ENCODE data around the gene ALKBH2. TPM values are rescaled to one million over a fixed set of nuclear protein-coding genes. Genes with fewer than 3 reads are reported as not detected.
A peak's percentile ranks its signal among the peaks of the same experiment; 100 is the strongest.

ALKBH2 gene
- total RNA-seq (ENCODE audit: insufficient read depth, low replicate concordance): 18.1 TPM

DNA sequence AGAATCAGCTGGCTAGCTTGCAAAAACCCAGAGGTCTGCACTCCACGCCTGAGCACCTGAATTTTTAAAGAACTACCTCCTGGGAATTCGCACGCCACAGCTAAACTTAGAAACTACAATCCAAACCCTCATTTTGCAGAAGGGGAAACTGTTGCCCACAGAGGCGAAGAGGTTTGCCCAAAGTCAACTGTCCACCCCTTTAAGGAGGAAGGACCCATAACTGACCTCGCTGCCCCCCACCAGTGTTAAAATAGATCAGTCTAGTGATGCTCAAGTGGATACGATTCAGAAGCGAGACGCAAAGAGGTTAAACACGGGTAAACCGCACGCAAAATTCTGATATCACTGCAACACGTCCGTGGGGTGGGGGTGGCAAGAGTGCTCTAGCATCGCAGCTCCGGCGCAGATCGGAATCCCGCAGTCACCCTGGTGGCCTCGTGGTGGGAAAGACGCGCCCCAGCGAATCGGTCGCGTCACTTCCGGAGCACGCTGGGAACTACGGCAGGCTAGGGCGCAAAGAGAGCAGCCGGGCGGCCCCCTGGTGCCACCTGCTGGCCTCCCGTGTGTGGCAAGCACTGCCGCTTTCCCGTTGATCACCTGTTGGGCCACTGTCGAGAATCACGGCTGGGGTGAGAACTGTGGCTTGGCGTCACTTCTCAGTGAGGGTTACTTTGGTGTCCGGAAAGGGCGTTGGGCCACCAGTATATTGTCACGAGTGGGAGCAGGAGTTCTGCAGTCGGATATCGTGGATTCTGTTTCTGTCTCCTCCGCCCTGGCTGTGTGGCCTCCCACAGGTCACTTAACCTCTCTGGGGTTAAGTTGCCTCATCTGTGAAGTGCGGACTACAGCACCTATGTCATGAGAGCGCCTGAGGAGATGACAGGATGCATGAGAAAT lies at the start of gene ALKBH2:
TSS of gene ALKBH2 (minus strand) at position 451 of the 897 bp plus-strand sequence. CDS start 686 bp downstream, outside the sequence.
- peak; percentile 93 for DNase-seq (ENCODE audit: low spot score)

DNA sequence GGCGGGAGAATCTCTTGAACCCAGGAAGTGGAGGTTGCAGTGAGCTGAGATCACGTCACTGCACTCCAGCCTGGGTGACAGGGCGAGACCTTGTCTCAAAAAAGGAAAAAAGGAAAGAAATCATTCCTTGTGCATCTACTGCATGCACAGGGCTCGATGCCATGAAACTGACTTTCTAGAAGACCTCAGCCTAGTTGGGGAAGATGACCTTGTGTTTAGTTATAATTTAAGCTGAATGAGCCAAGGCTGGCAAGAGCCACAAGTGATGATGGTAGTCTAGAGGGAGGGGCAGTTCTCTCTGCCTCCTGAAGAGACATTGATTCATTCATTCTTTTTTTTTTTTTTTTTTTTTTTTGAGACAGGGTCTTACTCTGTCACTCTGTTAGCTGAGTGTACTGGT lies 47.3 kb upstream of the ALKBH2 start:
- DNase-seq (ENCODE audit: low spot score): no peak

DNA sequence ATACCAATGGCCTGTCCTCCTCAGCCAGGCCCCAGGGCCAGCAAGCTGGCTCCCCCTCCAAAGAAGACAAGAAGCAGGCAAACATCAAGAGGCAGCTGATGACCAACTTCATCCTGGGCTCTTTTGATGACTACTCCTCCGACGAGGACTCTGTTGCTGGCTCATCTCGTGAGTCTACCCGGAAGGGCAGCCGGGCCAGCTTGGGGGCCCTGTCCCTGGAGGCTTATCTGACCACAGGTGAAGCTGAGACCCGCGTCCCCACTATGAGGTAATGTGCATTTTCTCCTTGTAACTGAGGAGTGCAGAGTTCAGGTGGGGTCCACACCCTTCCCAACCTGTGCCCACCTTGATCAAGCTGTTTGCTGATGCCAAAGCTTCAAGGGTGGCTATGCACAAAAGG lies 46.5 kb upstream of the ALKBH2 start:
- no peak for DNase-seq (ENCODE audit: low spot score)

DNA sequence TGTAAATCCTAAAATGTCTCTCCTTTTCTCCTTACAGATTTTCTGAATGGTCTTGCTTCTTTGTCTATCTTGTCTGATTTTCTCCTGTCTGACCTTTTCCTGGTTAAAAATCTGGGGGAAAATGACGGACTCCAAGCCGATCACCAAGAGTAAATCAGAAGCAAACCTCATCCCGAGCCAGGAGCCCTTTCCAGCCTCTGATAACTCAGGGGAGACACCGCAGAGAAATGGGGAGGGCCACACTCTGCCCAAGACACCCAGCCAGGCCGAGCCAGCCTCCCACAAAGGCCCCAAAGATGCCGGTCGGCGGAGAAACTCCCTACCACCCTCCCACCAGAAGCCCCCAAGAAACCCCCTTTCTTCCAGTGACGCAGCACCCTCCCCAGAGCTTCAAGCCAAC lies 46.1 kb upstream of the ALKBH2 start:
- DNase-seq (ENCODE audit: low spot score): no peak

DNA sequence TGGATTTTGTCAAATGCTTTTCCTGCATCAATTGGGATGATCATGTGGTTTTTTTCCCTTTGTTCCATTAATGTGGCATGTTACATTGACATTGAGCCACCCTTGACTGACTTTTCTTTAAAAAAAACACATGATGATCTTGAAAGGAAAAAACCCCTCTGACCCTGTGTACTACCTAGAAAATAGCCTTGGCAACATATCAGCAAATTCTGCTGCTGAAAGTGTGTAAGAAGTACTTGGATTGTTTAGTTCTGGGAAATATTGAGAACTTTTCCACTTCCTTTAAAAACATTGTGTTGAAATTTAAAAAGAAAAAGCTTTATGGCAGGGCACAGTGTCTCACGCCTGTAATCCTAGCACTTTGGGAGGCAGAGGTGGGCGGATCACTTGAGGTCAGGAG lies 43.8 kb upstream of the ALKBH2 start:
- no peak for DNase-seq (ENCODE audit: low spot score)

DNA sequence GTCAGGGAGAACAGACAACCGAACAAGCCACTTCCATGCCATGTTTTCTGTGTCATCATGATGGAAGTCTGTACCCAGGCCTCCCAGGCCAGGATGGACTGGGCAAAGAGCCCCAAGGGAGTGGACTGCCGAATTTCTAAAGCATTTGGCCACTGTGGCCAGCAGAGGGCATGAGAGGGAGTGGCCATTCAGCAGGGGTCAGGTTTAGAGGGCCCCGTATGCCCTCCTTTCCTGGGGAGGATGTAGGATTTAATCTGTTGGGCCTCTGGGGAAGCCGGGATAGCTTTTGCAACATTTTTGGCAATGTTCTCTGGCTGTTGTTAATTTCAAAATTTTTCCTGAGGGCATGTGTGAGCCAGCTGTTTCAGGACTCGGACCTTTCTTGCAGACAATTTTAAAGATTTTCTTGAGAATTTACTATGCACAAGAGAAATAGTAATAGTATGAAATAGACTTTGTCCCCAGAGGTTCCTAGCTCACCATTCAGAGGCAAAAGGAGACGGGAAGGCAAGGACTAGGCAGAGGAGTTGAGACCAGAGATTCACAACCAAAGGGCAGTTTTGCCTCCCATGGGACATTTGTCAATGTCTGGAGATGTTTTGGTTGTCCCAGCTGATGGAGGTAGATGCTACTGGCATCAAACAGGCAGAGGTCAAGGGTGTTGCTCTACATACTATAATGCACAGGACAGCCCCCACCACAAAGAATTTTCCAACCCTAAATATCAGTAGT lies 41.1 kb upstream of the ALKBH2 start:
- DNase-seq (ENCODE audit: low spot score): no peak

DNA sequence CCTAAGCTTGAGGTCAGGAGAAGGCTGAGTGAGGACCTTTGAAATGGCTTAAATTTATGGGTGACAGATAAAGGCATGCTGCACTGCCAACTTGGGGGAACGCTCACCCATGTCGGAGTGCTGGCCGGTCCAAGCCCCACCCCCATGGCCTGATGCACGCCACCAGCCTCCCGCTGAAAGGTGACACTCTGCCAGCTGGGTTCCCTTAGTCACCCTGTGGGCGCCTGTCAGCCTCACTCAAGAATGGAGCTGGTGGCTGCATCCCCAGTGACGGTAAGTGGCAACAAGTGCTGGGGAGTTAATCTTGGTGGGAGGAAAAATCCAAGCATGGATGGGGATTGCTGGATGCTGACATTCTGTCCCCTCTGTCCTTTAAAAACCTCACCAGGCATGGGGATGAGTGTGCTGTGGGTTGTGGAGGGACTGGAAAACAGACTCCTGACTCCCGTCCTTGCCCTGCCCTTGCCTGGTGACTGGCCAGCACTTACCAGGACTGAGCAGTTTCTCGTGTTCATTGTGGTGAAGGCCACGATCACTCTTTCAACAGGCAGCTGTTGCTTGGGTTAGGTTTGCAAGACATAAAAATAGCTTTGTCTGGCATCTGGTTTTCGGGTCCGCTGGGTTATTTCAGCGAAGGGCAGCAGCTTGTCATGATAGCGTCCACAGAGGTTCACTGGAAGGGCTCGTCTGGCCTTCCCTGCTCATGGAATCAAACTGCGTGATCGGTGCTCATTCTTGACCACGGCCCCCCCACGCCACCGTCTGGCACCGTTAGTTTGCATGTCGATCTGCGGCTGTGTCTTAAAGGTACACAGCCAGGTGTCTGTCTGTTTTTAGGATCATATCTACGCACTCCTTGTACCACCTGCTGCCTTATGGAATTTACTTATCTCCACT lies 38.1 kb upstream of the ALKBH2 start:
- DNase-seq (ENCODE audit: low spot score): no peak

DNA sequence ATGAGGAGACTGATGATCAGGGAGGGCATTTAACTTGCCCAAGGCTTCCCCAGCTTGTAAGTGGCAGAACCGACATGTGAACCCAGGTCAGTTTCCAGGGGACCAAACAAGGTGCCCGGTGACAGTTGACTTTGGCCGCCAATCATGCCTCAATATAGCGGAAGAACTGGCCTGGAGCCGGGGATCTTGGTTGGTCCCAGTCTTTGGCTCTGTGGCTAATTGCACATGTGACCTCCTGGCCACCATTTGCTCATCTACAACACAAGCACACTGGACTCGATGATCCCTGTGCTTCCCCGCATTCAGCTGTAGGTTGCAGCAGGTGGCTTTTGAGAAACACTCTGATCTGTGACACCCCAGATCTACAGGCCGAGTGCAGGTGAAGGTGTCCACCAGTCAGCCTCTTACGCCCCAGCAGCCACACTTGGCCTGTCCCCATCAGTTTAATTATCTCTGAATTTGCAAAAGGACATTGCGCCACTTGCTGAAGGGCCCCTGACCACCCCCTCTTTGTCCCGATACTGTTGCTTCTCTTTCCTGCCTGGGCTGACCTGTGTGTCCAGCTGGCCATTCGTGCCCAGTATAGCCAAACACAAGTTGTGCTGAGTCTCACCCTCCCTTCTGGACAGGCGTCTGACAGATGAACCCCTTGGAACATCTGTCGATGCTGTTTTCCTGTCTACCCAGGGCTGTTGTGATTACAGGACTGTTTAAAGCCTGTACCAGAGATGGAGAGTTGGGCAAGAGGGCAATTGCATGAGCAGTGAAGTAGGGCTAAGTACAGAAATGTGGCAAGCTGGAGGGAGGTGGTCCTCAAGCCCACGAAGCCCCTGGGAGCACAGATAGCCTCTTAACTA lies 37.3 kb upstream of the ALKBH2 start:
- no peak for DNase-seq (ENCODE audit: low spot score)

DNA sequence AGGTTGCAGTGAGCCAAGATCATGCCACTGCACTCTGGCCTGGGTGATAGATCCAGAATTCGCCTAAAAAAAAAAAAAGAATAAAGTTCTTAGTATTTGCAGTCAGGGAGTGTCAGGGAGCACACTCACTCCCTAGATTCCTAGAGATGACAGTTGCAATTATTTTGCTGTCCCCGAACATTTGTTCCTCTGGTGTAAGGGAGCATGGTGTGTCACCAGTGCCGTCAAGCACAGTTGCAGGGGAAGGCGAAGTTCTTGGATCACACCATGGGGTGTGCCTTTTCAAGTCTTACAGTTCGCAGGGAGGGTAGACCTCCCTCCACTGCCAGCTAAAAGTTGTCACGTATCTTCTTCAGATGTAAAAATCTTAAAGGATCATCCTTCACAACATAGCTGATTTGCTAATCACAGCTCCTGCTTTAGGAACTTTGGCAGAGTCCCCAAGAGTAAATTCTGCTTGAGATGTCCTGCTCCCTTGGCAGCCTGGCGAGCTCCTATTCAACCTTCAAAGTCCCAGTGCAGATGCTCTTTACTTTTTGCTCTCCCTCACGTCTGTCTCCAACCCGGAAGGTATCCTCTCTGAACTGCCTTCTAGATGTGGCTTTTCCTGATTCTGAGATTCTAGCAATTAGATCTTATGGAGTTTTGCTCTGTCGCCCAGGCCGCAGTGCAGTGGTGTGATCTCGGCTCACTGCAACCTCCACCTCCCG lies 34.4 kb upstream of the ALKBH2 start:
- DNase-seq (ENCODE audit: low spot score): no peak

DNA sequence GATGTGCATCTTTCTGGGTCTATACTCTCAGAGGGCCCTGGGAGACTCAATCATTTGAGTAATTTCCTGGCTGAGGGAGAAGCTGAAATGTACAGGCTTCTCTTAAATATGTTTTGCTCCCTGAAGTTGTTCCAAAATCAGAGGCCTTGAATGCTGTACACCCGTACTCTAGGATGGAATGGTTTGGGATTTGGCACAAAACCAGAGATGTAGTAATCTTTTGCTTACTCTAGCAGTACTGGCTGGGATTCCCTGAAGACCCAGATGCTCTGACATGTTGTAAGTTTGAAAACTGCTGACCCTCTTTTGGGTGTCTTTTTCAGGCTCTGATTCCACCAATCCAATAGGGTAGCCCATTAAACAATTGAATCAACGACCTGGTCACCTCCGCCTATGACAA lies 33.5 kb upstream of the ALKBH2 start:
- DNase-seq (ENCODE audit: low spot score): peak; percentile 51

DNA sequence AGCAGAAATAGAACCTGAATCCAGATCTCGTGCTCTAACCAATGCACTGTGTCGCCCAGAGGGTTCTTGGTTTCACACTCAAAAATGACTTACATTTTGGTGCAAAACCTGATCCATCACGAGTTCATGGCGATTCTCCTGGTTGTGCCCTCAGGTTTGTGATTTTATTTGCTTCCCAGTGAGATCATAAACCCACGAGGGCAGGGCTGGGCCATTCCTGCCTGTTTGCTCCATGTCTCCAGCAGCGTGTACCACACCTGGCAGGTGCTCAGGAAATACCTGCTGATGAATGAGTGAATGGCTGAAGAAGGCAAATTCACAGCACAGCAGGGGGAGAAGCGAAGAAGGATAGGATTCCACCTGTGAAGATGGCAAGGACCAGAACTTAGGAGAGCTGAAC lies 32.5 kb upstream of the ALKBH2 start:
- no peak for DNase-seq (ENCODE audit: low spot score)

DNA sequence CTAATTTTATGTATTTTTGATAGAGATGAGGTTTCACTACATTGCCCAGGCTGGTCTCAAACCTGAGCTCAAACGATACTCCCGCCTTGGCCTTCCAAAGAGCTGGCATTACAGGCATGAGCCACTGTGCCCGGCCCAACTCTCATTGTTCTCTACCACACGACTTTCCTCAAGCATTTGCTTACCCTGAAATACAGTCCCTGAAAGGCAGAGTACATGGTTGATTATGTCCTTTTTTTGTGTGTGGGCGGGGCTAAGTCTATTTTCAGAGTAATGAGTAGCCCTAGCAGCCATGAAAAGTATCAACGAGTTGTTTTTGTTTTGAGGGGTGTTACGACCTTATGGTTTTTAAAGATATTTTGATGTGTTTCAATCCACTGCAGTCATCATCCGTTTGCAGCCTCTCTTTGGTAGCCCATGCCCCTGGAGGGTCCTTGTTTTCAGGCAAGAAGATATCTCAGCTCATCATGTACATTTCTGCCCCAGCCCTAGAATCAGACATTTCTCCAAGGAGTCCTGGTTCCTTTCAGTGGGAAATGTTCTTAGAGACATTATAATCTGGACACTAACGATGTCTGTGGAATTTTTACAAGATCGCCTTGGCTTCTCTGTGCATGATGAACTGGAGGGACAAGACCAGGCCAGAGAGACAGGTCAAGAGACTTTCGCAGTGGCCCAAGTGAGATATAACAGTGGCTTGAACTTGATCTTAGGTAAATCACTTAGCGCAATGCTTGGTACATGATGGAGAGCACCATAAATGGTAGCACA lies 31.8 kb upstream of the ALKBH2 start:
- DNase-seq (ENCODE audit: low spot score): no peak

DNA sequence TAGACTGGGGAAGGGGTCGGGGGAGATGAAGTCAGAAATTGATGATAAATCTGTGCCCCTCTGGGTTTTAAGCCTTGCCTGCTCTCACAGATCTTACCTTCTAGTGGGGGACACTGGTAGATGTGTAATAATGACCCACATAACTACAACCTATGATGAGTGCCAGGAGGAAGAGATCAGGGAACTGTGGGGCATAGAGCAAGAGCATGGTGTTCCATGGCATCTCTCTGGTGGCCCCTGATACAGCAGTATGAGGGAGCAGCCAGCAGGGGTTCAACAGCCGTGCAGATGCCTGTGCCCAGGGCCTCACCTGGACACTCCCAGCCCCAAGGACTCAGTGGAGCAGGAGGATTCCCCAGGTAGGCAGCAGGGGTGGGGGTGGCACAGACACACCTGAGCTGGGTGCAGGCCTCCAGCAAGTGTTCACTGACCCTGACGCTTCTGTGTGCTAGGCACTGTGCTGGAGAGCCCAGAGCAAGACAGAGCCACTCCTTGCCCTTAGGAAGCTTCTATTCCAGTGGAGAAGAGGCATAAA lies 28.1 kb upstream of the ALKBH2 start:
- no peak for DNase-seq (ENCODE audit: low spot score)

DNA sequence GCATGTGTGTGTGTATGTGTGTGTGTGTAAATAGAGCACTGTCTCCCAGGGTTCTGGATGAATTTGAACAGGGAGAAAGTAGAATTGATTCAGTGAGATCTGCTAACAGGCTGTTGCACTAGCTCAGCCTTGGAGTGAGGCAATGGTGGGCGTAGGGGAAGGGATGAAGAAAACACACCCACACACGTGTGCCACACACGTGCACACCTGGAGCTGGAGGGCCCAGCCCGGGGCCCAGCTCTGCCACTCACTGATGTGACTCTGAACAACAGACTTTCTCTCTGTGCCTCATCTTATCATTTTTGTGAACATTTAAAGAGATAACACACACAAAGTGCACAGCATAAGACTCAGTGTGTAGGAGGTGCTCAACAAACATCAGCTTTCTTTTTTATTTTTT lies 27.3 kb upstream of the ALKBH2 start:
- DNase-seq (ENCODE audit: low spot score): no peak

DNA sequence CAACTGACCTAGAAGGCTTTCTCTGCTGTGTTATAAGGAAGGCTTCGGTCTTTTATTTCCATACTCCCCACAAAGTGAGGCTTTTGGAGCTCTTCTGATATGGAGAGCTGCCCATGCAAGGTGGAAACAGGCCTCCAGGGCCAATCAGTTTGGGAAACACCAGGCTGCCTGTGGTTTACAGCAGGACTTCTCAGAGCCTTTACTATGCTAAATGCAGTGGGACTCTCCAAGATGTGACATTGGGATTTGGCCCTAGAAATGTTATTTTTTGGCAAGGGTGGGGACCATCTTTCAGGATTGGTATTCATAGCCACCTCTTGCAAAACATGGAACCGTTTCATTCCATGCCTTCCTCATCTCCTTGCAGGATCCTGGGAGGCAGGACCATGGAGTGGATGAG lies 26.8 kb upstream of the ALKBH2 start:
- DNase-seq (ENCODE audit: low spot score): no peak

DNA sequence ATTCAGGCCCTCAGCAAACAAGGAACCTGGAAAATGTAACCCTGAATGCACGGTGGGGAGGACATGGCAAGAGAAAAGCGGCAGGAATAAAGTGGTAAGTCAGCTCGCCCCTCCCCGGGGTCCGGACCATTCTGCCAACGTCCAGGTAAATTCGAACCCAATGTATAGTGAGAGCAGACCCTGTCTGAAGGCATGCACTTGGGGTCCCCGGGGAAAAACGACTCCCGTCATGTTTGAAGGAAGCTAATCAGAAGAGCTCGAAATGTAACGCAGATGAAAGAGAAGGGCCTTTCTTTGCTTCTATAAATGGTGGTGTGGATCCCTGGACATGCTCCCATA lies 23.3 kb upstream of the ALKBH2 start:
- DNase-seq (ENCODE audit: low spot score): no peak

DNA sequence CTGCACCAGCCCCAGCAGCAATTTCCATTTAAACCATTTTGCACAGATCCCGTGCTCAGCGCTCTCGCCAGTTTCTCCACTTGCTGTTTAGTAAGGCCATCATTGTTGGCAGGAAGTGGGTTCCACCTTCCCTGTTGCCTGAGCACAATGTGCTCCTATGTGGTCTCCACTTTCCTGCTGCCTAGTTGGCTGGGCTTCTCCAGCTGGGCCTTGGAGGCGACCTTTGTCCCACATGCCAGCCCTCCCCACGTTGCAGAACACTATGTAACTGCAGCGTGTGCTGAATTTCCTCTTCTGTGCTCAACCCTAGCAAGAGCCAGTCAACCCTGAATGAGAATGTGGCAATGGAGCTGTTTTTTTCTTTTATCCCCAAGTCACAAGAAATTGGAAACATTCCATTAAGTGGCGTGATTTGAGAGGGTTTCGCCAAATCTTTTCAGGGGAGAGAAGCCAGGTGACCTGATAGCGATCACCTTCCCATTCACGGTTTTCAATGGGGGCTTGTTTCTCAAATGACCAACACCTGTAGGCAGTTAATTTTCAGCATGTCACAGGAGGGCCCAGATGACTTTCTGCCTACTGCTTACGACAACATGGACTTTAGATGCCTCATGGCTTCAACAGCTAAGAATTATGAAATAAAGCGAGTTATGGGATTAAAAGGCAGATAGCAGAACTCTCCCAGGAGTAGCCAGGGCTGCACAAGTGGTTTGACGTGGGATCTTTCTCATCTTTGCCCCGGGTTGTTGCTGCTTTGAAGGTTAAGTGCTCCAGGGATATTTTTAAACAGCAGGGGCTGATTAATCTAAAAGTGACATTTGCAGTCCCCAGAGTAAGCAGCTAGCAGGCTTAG lies 22.7 kb upstream of the ALKBH2 start, which contains the start of gene ACACB:
TSS of gene ACACB (plus strand) at position 830 of the 853 bp plus-strand sequence. CDS start 22,819 bp downstream, outside the sequence.
- DNase-seq (ENCODE audit: low spot score): no peak

DNA sequence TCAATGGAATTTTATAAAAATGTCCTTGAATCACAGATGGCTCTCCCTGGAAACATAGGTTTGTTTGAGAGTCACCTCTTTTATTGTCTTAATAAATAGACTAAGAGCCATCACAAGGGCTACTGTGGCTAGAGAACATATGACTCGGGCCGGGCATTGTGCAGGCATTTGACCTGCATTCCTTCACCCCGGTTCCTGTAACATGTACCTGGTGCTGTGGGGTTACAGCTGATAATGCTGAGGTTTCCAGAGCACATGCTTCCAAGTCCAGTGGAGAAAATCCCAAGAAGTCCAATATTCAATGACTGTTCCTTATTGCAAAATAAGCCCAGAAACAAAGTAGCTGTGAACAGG lies 22.1 kb upstream of the ALKBH2 start:
- DNase-seq (ENCODE audit: low spot score): no peak

Data from umbilical cord (tissue), 2 donors.